Peyer's patch (tissue), 4 donors: ENCODE data around the gene COG2. TPM values are rescaled to one million over a fixed set of nuclear protein-coding genes. Genes with fewer than 3 reads are reported as not detected.

Experiments
- DNase-seq, 3 donors: peaks; one replicate each; pipeline ENCODE4 v3.0.0-alpha.2; 2017 to 2019
- H3K27ac ChIP-seq, 4 donors: fragments of 200-600 bp; sonication (generic); one replicate each; pipeline ENCODE4 v1.5.1; 2016 to 2019
- H3K27me3 ChIP-seq, 2 donors: fragments of 200-600 bp; sonication (generic); one replicate each; pipeline ENCODE4 v1.5.1; 2019
- H3K36me3 ChIP-seq, 3 donors: fragments of 200-600 bp; sonication (generic); one replicate each; pipeline ENCODE4 v1.5.1; 2016 to 2019
- H3K4me1 ChIP-seq, 4 donors: fragments of 200-600 bp; sonication (generic); one replicate each; pipeline ENCODE4 v1.5.1; 2016 to 2019
- H3K4me3 ChIP-seq, 4 donors: fragments of 200-600 bp; sonication (generic); 1 replicate in 3 of 4; 2 replicates in 1 of 4; pipeline ENCODE4 v1.5.1; 2016 to 2019; ENCODE audit warnings: mild to moderate bottlenecking in 1 of 4
- H3K9me3 ChIP-seq, 4 donors: fragments of 200-600 bp; sonication (generic); one replicate each; pipeline ENCODE4 v1.5.1; 2016 to 2019; ENCODE audit warnings: mild to moderate bottlenecking in 1 of 4
- CTCF ChIP-seq, 6 experiments: fragments of 450-650 bp in 4 of 6; fragments of 200-600 bp in 2 of 6; sonication (generic) in 1 of 6; IDR thresholded peaks; one replicate each; pipeline ENCODE4 v1.5.1; 2017 to 2019; ENCODE audit warnings: antibody characterized with exemption in 6 of 6, mild to moderate bottlenecking in 3 of 6, moderate library complexity in 1 of 6
- POLR2A ChIP-seq, 2 donors: fragments of 450-650 bp; IDR thresholded peaks; one replicate each; pipeline ENCODE4 v1.5.1; 2017; ENCODE audit warnings: antibody characterized with exemption in 2 of 2, mild to moderate bottlenecking in 2 of 2, moderate library complexity in 2 of 2
- total RNA-seq, 4 donors: library from RNA; depleted of rRNA; stranded (reverse); fragments of >200 nt; gene quantifications; one replicate each; pipeline ENCODE4 v1.1.0, GENCODE V29; 2016

Gene COG2
- total RNA-seq, 4 donors from 2014 or later: 30.5 to 43.9 (median 40.0) TPM

DNA sequence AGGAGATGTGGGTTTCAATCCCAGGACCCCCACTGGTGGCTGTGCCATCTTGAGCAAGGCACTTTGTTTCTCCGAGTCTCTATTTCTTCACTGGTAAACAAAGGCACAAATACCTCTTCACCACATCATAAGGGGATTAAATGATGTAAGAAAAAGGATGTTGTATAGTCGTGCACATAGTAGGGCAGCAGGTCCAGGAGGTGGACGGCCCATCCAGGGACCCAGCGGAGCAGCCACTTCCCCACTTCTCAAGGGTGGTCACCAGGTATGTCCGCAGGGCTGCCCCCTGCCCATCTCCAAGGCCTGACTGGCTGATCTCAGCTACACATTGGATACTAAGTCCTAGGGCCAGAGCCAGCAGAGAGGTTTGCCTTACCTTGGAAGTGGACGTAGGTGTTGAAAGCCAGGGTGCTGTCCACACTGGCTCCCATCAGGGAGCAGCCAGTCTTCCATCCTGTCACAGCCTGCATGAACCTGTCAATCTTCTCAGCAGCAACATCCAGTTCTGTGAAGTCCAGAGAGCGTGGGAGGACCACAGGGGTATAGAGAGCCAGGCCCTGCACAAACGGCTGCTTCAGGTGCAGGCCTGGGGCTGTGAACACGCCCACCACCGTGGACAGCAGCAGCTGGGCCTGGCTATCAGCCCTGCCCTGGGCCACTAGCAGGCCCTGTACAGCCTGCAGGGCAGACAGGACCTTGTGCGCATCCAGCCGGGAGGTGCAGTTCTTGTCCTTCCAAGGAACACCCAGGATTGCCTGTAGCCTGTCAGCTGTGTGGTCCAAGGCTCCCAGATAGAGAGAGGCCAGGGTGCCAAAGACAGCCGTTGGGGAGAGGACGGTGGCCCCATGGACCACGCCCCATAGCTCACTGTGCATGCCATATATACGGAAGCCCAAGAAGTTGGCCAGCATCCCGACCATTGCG is 67.6 kb downstream of the COG2 start:
- no peaks in the 10 kb centered on the region for H3K36me3 ChIP-seq
- no peak overlapping the region for H3K4me3 ChIP-seq
- H3K27ac ChIP-seq: peak overlapping the region in 1 of 4 donors; percentile 87
- peaks cover 0 to 21% (median 0%) of the 10 kb centered on the region in 4 donors for H3K4me1 ChIP-seq
- H3K9me3 ChIP-seq: no peaks in the 10 kb centered on the region
- TF ChIP-seq CTCF (IDR thresholded peaks at IDR 0.05) (no peak), POLR2A (IDR thresholded peaks at IDR 0.05) (no peak)
- no peak for DNase-seq
- no peaks in the 10 kb centered on the region for H3K27me3 ChIP-seq

DNA sequence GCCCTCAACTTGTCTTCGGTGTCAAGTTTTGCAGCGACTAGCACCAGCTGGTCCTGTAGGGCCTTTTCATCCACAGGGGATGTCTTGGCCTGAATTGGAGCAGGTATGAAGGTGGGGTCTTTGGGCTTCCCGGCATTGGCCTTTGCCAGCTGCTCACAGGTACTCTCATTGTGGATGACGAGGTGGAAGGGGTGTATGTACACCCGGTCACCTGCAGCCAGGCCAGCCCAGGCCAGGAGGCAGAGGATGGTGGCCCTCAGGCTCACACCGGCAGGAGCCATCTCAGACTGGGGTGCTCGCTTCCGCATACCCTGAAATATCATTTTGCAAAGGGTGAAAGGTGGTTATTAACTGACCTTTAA is 68.2 kb downstream of the COG2 start:
- TF ChIP-seq POLR2A (IDR thresholded peaks at IDR 0.05) (no peak), CTCF (IDR thresholded peaks at IDR 0.05) (no peak)

GRCh38 chr1:230711245-230711644 is 69.0 kb downstream of the COG2 start:
- no peaks in the 10 kb centered on the region for H3K9me3 ChIP-seq
- H3K4me1 ChIP-seq: peaks cover 0 to 21% (median 0%) of the 10 kb centered on the region in 4 donors
- no peak for DNase-seq
- H3K36me3 ChIP-seq: no peaks in the 10 kb centered on the region
- no peak overlapping the region for H3K4me3 ChIP-seq
- H3K27me3 ChIP-seq: no peaks in the 10 kb centered on the region
- H3K27ac ChIP-seq: no peak overlapping the region
- no peak for TF ChIP-seq CTCF (IDR thresholded peaks at IDR 0.05)
- TF ChIP-seq POLR2A (IDR thresholded peaks at IDR 0.05): no peak

More for the DNA sequence above, 68.2 kb downstream of the COG2 start:
- DNase-seq: no peak
- Histone ChIP-seq H3K36me3 (no peaks in the 10 kb centered on the region), H3K27ac (no peak overlapping the region), H3K4me1 (peaks cover 0 to 21% (median 0%) of the 10 kb centered on the region in 4 donors), H3K27me3 (no peaks in the 10 kb centered on the region), H3K9me3 (no peaks in the 10 kb centered on the region), H3K4me3 (no peak overlapping the region)

GRCh38 chr1:230712470-230712942 is 70.2 kb downstream of the COG2 start:
- no peaks in the 10 kb centered on the region for H3K27me3 ChIP-seq
- peaks cover 0 to 21% (median 0%) of the 10 kb centered on the region in 4 donors for H3K4me1 ChIP-seq
- no peak for TF ChIP-seq POLR2A (IDR thresholded peaks at IDR 0.05)
- TF ChIP-seq CTCF (IDR thresholded peaks at IDR 0.05): no peak
- H3K36me3 ChIP-seq: no peaks in the 10 kb centered on the region
- H3K9me3 ChIP-seq: no peaks in the 10 kb centered on the region
- no peak for DNase-seq
- no peak overlapping the region for H3K27ac ChIP-seq
- H3K4me3 ChIP-seq: peak overlapping the region in 1 of 4 donors; percentile 21

DNA sequence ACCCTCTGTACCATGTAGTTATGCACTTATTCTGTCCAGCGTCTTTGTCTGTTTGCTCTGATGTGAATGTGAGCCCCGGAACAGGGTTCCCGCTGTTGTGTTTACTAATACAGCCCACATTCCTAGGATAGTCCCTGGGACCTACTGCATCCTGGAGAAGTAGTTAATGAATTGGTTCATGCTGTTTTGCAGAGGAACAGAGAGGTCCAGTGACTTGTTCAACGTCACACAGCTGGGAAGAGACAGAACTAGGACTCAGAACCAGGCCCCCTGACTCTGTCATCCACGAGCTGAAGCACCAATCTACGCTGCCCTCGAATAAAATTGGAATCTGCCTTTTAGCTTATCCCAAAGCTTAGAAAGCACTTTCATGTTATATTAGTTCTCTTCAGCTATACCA is 70.9 kb downstream of the COG2 start:
- no peak for DNase-seq
- peaks cover 0 to 15% (median 0%) of the 10 kb centered on the region in 4 donors for H3K4me1 ChIP-seq
- H3K36me3 ChIP-seq: no peaks in the 10 kb centered on the region
- TF ChIP-seq POLR2A (IDR thresholded peaks at IDR 0.05) (no peak), CTCF (IDR thresholded peaks at IDR 0.05) (no peak)
- no peaks in the 10 kb centered on the region for H3K9me3 ChIP-seq
- peak overlapping the region in 1 of 4 donors; percentile 44 for H3K4me3 ChIP-seq
- H3K27me3 ChIP-seq: no peaks in the 10 kb centered on the region
- no peak overlapping the region for H3K27ac ChIP-seq
